Vagina (tissue), 2 donors: ENCODE results near the gene COPS7B.

ENCODE experiments used
- POLR2A ChIP-seq, 2 donors: fragments of 450-650 bp; IDR thresholded peaks; one replicate each; pipeline ENCODE4 v1.6.1; 2017; ENCODE audit warnings: antibody characterized with exemption in 2 of 2, mild to moderate bottlenecking in 2 of 2, moderate library complexity in 2 of 2
- TF ChIP-seq, protein P1 (sequence below), 3 experiments: fragments of 450-650 bp in 2 of 3; fragments of 200-600 bp in 1 of 3; sonication (generic) in 1 of 3; IDR thresholded peaks; one replicate each; pipeline ENCODE4 v1.5.1; 2017 to 2019; ENCODE audit warnings: antibody characterized with exemption in 3 of 3, mild to moderate bottlenecking in 2 of 3, moderate library complexity in 2 of 3

GRCh38 chr2:231856959-231857358, 70.7 kb downstream of the COPS7B start:
- TF ChIP-seq, protein P1, sequence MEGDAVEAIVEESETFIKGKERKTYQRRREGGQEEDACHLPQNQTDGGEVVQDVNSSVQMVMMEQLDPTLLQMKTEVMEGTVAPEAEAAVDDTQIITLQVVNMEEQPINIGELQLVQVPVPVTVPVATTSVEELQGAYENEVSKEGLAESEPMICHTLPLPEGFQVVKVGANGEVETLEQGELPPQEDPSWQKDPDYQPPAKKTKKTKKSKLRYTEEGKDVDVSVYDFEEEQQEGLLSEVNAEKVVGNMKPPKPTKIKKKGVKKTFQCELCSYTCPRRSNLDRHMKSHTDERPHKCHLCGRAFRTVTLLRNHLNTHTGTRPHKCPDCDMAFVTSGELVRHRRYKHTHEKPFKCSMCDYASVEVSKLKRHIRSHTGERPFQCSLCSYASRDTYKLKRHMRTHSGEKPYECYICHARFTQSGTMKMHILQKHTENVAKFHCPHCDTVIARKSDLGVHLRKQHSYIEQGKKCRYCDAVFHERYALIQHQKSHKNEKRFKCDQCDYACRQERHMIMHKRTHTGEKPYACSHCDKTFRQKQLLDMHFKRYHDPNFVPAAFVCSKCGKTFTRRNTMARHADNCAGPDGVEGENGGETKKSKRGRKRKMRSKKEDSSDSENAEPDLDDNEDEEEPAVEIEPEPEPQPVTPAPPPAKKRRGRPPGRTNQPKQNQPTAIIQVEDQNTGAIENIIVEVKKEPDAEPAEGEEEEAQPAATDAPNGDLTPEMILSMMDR (IDR thresholded peaks at IDR 0.05) = no peak
- TF ChIP-seq POLR2A (IDR thresholded peaks at IDR 0.05) = no peak
